NB4 (cell line): ENCODE data around the gene SMPD3.

Source experiments
- DNase-seq: peaks from one replicate; pipeline ENCODE4 v3.0.0; 2010; ENCODE audit warnings: low read depth
- H3K4me3 ChIP-seq: one replicate; pipeline ENCODE4 v1.5.1; 2011; ENCODE audit warnings: mild to moderate bottlenecking, low read depth, low read length, moderate library complexity
- CTCF ChIP-seq: IDR thresholded peaks from one replicate; pipeline ENCODE4 v1.5.1; 2012; ENCODE audit warnings: low read depth, low read length
- MYC ChIP-seq: IDR thresholded peaks from 2 replicates; pipeline ENCODE4 v1.6.1; 2011; ENCODE audit warnings: low read depth, low read length
- POLR2A ChIP-seq: IDR thresholded peaks from 2 replicates; pipeline ENCODE4 v1.6.1; 2011; ENCODE audit warnings: mild to moderate bottlenecking; ENCODE audit not compliant: insufficient read length; ENCODE audit errors: extremely low read depth
- TF ChIP-seq, protein P1 (sequence below): IDR thresholded peaks from 2 replicates; pipeline ENCODE4 v1.6.1; 2011; ENCODE audit warnings: low read depth, low read length

SMPD3 gene

GRCh38 chr16:68328860-68329390 is 119.4 kb downstream of the SMPD3 start:
- DNase-seq = no peak
- TF ChIP-seq MYC = no peak
- no peak for TF ChIP-seq CTCF
- TF ChIP-seq, protein P1, sequence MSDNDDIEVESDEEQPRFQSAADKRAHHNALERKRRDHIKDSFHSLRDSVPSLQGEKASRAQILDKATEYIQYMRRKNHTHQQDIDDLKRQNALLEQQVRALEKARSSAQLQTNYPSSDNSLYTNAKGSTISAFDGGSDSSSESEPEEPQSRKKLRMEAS = no peak
- TF ChIP-seq POLR2A = no peak
- no peak overlapping the region for H3K4me3 ChIP-seq

DNA sequence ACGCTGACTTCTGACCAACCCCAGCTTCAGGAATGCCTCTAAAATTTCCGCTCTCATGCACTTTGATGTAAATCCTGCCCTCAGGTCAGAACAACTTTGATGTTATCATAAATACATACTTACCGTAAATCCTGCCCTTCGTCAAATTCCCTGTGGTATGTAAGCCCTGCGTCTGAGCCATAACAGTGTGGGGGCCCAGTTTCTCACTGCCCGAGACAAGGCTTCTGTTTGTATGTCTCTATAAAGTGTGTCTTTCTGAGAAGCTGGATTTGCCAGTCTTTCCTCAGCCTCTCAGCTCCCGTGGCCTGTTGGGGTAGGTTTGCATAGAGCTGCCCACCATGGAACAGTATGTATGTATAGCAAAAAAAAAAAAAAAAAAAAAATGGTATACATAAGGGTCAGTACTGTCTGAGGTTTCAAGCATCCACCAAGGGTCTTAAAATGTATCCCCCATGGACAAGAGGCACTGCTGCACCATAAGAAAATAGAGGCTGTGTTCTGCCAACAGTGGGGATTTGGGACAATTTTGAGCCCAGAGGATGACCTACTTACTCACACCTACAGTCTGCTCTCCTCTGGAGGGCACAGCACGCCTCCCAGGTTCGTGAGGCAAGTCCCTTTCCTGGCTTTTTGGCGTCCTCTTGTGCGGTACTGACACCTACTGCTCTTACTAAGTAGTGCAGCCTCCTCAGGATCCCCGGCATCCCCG is 120.0 kb downstream of the SMPD3 start:
- TF ChIP-seq POLR2A = no peak
- TF ChIP-seq, protein P1 = no peak
- TF ChIP-seq MYC = no peak
- peak; percentile 82 for TF ChIP-seq CTCF
- H3K4me3 ChIP-seq = no peak overlapping the region
- DNase-seq = peak; percentile 85

GRCh38 chr16:68324780-68325357 is 123.4 kb downstream of the SMPD3 start:
- no peak overlapping the region for H3K4me3 ChIP-seq
- TF ChIP-seq MYC = no peak
- TF ChIP-seq CTCF = no peak
- TF ChIP-seq, protein P1 = no peak
- TF ChIP-seq POLR2A = no peak
- no peak for DNase-seq

DNA sequence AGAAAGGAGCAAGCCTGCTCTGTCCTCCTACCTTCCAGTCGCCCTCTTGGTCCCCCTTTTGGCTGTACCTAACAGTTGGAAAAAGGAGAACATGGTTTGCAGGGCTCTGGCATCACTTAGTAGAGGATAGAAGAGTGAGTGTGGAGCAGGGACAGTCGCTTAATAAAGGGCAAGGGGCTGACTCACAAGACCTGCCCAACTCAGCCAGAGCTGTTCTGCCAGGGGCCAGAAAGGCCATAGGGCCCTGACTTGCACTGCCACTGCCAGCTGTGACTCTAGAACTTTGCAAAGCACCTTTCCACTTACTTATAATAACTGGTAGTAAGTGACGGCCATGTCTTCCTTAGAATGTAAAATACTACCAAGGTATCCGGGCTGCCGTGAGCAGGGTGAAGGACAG is 124.0 kb downstream of the SMPD3 start:
- TF ChIP-seq CTCF (no peak), MYC (no peak), POLR2A (no peak)
- TF ChIP-seq, protein P1 = no peak
- no peak for DNase-seq
- no peak overlapping the region for H3K4me3 ChIP-seq

DNA sequence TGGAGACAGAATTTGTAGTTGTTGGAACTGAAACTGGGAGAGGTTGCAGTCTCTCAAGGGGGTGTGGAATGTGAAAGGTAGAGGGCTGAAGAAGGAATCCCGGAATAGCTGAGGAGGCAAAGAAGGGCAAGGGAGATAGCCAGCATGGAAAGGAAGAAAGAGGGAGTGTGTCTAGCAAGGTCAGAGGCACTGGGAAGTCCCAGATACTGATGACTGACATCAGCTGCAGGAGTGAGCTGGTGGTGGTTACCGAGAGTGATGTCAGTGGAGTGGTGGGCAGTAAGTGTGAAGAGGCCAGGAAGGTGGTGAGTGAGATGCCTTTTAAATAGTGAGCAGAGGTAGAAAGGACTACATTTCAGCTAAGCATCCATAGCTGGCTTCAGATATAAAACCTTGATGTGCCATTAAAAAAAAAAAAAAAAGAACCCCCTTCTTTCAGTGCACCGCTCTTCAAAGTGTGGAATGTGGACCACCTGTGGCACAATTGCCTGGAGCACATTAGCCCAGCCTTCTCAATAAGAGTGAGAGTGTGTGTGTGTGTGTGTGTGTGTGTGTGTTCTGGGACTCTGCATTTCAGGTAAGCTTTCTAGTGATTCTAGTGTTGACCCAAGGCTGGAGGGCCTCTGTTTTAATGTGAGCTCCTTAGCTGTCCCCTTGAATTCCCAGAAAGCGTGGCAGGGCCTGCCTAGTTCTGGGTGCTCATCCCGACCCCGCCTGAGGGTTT is 129.0 kb downstream of the SMPD3 start:
- TF ChIP-seq, protein P1 = no peak
- TF ChIP-seq CTCF (no peak), MYC (no peak)
- no peak for DNase-seq
- no peak overlapping the region for H3K4me3 ChIP-seq
